Stomach (tissue), 4 donors: ENCODE results near the gene SLMAP.

Source experiments
- POLR2AphosphoS5 ChIP-seq, 3 donors: sonication (generic); formaldehyde crosslinking; IDR thresholded peaks; one replicate each; pipeline ENCODE4 v1.6.1; 2016; ENCODE audit warnings: antibody characterized with exemption in 3 of 3
- TF ChIP-seq, protein P1 (sequence below), 7 experiments: fragments of 450-650 bp in 4 of 7; fragments of 200-600 bp in 3 of 7; sonication (generic) in 3 of 7; IDR thresholded peaks; one replicate each; pipeline ENCODE4 v1.5.1; 2016 to 2019; ENCODE audit warnings: antibody characterized with exemption in 7 of 7, control low read depth in 2 of 7, mild to moderate bottlenecking in 1 of 7

- TF ChIP-seq, protein P1, sequence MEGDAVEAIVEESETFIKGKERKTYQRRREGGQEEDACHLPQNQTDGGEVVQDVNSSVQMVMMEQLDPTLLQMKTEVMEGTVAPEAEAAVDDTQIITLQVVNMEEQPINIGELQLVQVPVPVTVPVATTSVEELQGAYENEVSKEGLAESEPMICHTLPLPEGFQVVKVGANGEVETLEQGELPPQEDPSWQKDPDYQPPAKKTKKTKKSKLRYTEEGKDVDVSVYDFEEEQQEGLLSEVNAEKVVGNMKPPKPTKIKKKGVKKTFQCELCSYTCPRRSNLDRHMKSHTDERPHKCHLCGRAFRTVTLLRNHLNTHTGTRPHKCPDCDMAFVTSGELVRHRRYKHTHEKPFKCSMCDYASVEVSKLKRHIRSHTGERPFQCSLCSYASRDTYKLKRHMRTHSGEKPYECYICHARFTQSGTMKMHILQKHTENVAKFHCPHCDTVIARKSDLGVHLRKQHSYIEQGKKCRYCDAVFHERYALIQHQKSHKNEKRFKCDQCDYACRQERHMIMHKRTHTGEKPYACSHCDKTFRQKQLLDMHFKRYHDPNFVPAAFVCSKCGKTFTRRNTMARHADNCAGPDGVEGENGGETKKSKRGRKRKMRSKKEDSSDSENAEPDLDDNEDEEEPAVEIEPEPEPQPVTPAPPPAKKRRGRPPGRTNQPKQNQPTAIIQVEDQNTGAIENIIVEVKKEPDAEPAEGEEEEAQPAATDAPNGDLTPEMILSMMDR (IDR thresholded peaks at IDR 0.05), result no peak
- TF ChIP-seq POLR2AphosphoS5 (IDR thresholded peaks at IDR 0.05), result no peak
Measured at GRCh38 chr3:57746156-57747010, 9.7 kb upstream of the SLMAP start.
